Stimulated activated CD4-positive, alpha-beta T cell treated with anti-CD3 and anti-CD28 coated beads, Interleukin-1b, Interleukin-23, amount 100 ng/mL, for 1 hour (primary cell): ENCODE measurements around the gene DNAJC13.
"Not testable (repeated sequence)": the region's sequence is repeated elsewhere in the genome, so short reads cannot be mapped to it uniquely, and the experiment has no call there.

ENCODE experiments used
- DNase-seq, 2 donors: peaks; one replicate each; pipeline ENCODE4 v3.0.0-alpha.2; 2020; ENCODE audit warnings: low read depth in 2 of 2

DNAJC13 gene

DNA sequence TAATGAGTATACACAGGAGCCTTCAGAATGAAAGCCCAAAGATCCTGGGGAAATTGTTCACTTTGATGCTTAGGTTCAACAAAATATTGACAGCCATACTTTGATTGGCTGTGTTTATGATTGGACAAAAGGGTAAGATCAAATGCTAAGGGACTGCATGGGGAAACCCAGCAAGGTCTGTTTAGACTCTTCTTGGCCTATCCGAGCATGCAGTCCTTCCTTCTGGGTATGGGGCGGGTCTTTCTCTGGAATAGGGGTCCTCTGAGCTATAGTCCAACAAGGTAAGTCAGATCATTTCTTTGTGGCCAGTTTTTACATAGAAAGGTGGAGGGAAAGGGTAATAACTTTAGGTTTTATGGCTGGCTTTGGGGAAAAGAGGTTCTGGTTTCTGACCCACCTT is 126.8 kb downstream of the DNAJC13 start:
- no peak for DNase-seq

DNA sequence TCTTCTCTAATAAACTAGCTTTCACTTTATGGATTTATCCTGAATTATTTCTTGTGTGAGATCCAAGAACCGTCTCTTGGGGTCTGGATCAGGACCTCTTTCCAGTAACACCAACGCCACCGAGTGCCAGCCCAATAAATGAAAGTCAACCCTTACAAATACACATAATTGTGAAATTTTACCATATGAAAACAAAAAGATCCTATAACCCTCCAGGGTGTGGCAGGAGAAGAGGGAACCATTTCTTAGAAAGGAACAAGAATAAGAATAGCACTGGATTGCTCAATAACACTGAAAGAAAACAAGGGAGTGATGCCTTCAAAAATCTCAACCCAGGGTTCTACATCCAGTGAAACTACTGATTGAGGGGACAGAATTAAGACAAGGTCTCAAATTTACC is 128.2 kb downstream of the DNAJC13 start:
- no peak for DNase-seq

- no peak for DNase-seq
Observed at GRCh38 chr3:132549169-132549568, 131.9 kb downstream of the DNAJC13 start.

DNA sequence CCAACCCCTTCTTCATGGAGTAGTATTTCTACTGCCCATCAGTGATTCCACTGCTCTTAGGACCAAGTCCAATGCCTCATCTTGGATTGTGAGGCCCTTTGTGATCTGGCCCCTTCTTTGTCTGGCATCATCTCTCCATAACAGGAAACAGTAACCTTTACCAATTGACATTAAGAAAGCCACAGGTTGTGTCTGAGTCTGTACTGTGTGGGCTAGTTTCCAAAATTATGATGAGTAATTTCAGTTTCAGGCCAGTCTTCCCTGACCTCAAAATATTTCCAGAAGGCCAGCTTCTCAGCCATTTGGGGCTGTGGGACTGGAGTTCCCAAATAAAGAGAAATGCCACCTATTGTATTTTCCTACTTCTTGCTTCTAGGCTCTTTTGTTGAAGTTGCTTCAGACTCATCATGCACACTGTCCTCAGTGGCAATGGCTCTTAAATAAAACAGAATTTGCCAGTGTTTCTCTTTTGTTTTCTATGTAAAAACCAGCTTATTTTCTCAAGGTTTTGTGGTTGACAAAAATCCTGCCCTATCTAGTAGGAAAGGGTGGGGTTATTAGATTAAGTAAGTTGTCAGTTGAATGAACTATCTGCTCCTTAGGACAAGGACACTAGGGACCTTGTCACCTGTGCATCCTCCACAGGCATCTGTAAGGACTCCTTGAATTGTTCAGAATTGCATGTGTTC is 132.7 kb downstream of the DNAJC13 start:
- no peak for DNase-seq

DNA sequence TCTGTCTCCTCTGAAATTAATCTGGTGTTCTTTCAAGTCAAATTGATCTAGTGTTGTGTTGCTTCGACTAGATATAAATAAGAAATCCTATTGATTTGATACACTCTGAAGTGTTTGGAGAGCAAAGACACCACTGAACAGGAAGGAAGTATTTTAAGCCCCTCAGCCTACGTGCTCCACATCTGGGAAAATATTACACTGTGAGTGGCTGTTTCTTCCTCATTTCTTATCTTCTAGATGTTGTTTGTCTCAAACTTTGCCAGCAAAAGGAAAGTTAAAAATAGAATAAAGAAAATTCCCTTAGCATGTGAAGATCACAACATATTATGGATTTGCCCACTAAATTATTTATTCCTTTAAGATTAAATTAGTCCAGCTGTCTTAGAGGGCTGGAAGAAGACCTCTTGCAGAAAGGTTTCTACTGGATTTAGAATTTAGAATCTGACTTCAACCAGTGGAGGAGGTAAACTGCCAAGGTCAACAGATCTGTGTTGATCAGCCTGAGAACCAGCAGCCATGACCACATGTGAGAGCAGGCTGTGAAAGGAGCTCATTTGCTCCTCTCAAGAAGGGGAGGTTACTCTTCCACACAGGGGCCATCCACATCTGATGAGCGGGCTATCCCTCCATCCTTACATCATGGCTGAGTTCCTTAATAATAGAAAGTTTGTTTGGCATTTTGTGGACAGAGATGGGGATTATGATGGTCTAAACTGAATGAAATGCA is 133.4 kb downstream of the DNAJC13 start:
- no peak for DNase-seq

- DNase-seq = no peak
Observed at GRCh38 chr3:132553826-132554225, 136.5 kb downstream of the DNAJC13 start.

GRCh38 chr3:132554437-132554836 is 137.1 kb downstream of the DNAJC13 start:
- no peak for DNase-seq

DNA sequence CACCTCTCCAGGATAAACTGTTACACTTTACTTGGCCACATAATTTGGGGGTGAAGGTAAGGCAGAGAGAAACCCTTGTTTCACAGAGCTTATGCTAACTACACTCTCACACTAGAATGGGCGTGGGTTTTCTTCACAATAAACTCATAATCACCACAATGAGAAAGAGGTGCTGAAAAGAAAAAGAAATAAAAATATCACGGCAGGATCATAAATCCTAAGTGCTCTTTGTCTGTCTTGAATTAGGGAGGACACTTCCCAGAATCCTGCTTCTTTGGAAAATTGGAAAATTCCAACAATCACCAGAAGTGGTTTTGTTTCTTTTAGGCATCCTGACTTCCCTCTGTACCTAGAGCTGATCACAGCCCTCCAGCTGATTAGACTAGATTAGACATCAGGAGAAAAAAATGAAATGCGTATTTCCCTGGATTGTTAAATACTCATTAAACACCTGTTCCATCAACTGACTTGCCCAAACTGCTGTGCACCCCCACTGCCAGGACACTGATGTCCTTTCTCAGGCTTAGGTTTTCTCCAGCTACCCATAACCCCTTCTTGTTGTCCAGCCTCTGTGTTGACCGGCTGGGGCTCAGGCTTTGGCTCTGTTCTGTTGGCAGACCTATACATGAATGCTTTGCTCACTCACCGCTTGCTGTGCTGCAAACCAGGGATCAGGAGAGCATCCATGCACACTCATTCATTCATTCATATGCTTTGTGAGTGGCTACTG is 138.2 kb downstream of the DNAJC13 start:
- DNase-seq = no peak

GRCh38 chr3:132556036-132556386 is 138.7 kb downstream of the DNAJC13 start:
- DNase-seq = not testable (repeated sequence)

- no peak for DNase-seq
Observed at GRCh38 chr3:132556508-132557159, 139.3 kb downstream of the DNAJC13 start.

GRCh38 chr3:132561003-132561402 is 143.7 kb downstream of the DNAJC13 start:
- DNase-seq = no peak

DNA sequence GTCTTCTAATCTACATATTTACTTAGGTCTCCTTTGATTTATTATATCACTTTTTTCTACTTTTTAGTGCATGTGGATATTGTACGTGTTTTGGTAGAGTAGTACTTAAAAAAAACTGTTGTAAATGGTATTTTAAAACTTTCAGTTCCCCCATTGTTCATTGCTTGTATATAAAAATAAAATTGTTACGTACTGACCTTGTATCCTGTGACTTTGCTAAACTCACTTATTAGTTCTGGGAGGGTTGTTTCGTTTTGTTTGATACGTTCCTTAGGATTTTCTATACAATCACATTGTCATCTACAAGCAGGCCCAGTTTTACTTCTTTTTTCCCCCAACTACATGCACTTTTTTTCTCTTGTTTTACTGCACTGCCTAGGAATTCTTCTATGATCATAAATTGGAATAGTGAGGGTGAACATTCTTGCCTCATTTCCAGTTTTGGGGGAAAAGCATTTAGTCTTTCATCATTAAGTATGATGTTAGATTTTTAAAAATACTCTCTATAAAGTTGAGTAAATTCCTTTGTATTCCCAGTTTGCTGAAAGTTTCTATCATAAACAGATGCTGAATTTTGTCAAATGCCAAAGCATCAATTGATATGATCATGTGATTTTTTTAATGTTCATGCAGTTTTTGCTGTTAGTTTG is 146.2 kb downstream of the DNAJC13 start:
- DNase-seq = no peak

GRCh38 chr3:132564070-132564465 is 146.8 kb downstream of the DNAJC13 start:
- no peak for DNase-seq

GRCh38 chr3:132568422-132568821 is 151.1 kb downstream of the DNAJC13 start:
- no peak for DNase-seq

- no peak for DNase-seq
Observed at GRCh38 chr3:132569153-132569552, 151.9 kb downstream of the DNAJC13 start.

GRCh38 chr3:132569580-132569979 is 152.3 kb downstream of the DNAJC13 start:
- no peak for DNase-seq

DNA sequence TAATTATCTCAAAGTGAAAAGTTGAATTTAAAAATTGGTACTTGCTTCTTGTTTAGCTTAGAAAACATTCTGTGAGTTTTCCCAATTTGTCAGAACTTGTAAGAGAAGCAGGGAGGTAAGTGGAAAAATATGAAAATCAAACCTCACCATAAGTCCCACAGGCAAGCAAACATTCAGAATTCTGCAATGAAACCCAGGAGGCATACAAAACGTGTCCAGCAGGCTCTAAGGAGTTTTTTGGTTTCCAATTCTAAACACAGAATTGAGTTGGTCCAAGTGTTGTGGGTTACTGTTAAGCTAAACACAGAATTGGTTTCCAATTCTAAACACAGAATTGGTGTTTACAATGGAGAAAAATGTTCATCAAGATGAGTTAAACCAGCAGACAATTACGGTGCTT is 152.7 kb downstream of the DNAJC13 start:
- DNase-seq = no peak

DNA sequence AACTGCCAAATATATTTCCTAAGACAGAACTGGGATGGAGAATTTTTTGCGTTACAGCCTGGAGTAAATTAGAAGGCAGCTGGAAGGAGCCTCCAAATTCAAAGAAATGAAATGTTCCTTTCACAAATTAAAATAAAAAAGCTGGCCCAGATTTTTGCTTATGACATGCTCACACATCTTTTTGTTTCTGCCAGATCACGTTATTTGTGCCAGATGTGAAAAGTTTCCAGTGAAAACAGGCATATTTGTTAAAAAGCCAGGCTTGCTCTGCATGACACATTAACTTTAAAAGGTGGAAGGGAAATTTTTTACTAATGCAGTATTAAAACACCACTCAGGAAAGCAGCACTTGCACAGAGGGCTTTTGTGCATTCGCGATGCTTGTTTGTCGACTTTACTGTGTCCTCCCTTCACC is 156.5 kb downstream of the DNAJC13 start:
- no peak for DNase-seq

- DNase-seq = no peak
Observed at GRCh38 chr3:132587401-132587800, 170.1 kb downstream of the DNAJC13 start.
